K562 (cell line): ENCODE results near the gene GPR68. TPM values are rescaled to one million over a fixed set of nuclear protein-coding genes. Genes with fewer than 3 reads are reported as not detected.

Experiments used
- ATAC-seq: fragments of 200-7000 bp; cut with Tn5 transposase; 3 replicates; pipeline ENCODE4 v1.9.1; 2020; ENCODE audit warnings: moderate library complexity
- BruUV-seq: library from RNA; stranded (reverse); fragments of 400-500 nt; replicated peaks from 2 replicates; lab custom pipeline; 2021; lab: Mats Ljungman, UMichigan
- CTCF ChIA-PET: fragments of 300-600 bp; formaldehyde crosslinking; extraction: SDS; loops from one replicate; lab custom pipeline; 2021; ENCODE audit warnings: low intra/inter-chr PET ratio; lab: Yijun Ruan, JAX
- POLR2A ChIA-PET: fragments of 300-600, 350-650 bp; sonication (Branson Sonifier 250); formaldehyde crosslinking; extraction: SDS; loops from one replicate; lab custom pipeline; 2021; ENCODE audit warnings: antibody characterized with exemption, inconsistent platforms; lab: Yijun Ruan, JAX
- DNase-seq, 4 experiments: peaks; one replicate each; pipeline versions ENCODE4 v3.0.0 to v3.0.0-alpha.2; 2011 to 2018; ENCODE audit warnings: low spot score in 3 of 4, mixed read lengths in 3 of 4; ENCODE audit errors: extremely low read depth in 1 of 4
- FAIRE-seq: peaks from 2 replicates; lab custom pipeline; 2011; peaks lifted over from hg19 to GRCh38; lab: Jason Lieb, UNC
- H2AFZ ChIP-seq: 2 replicates; pipeline ENCODE4 v1.6.0; 2011; ENCODE audit warnings: low read depth, low read length, control low read depth, inconsistent platforms
- H3K27ac ChIP-seq: fragments of 200-600 bp; 3 replicates; pipeline ENCODE4 v1.8.0; 2011; ENCODE audit warnings: low read depth, mild to moderate bottlenecking, control low read depth, inconsistent platforms, low read length, moderate library complexity, mixed read lengths; ENCODE audit errors: extremely low read depth
- H3K27me3 ChIP-seq, 2 experiments: fragments of 300-600 bp in 1 of 2; 2 replicates in 1 of 2; 3 replicates in 1 of 2; pipeline versions ENCODE4 v1.6.0 to v1.8.0; 2011; ENCODE audit warnings: inconsistent platforms in 2 of 2, low read length in 2 of 2, mild to moderate bottlenecking in 1 of 2, mixed read lengths in 1 of 2, moderate library complexity in 1 of 2; ENCODE audit not compliant: control insufficient read depth in 2 of 2, insufficient read depth in 2 of 2
- H3K36me3 ChIP-seq: fragments of 300-600 bp; 3 replicates; pipeline ENCODE4 v1.8.0; 2011; ENCODE audit warnings: mild to moderate bottlenecking, low read length, inconsistent platforms; ENCODE audit not compliant: control insufficient read depth, insufficient read depth
- H3K4me1 ChIP-seq, 2 experiments: fragments of 200-600 bp in 1 of 2; replicated peaks in 1 of 2; 2 replicates in 1 of 2; 3 replicates in 1 of 2; pipeline versions ENCODE4 v1.5.1 to v1.8.0; 2011; ENCODE audit warnings: inconsistent platforms in 2 of 2, low read length in 2 of 2, mild to moderate bottlenecking in 1 of 2, mixed read lengths in 1 of 2, moderate library complexity in 1 of 2; ENCODE audit not compliant: control insufficient read depth in 2 of 2, insufficient read depth in 2 of 2
- H3K4me2 ChIP-seq: 2 replicates; pipeline ENCODE4 v1.6.1; 2011; ENCODE audit warnings: low read length, control low read depth, inconsistent platforms, mixed read lengths; ENCODE audit not compliant: insufficient read depth
- H3K4me3 ChIP-seq: fragments of 200-600 bp; sonication (generic), shearing (Covaris generic); 2 replicates; pipeline ENCODE4 v1.5.1; 2016; ENCODE audit warnings: control low read depth, inconsistent platforms
- H3K79me2 ChIP-seq: fragments of 200-600 bp; 3 replicates; pipeline ENCODE4 v1.8.0; 2011; ENCODE audit warnings: low read length, inconsistent platforms; ENCODE audit not compliant: control insufficient read depth, insufficient read depth
- H3K9ac ChIP-seq, 2 experiments: 2 replicates each; pipeline versions ENCODE4 v1.6.0 to v1.6.1; 2011; ENCODE audit warnings: low read depth in 2 of 2, low read length in 2 of 2, control low read depth in 1 of 2, inconsistent platforms in 1 of 2, mild to moderate bottlenecking in 1 of 2, mixed read lengths in 1 of 2; ENCODE audit not compliant: insufficient read depth in 1 of 2
- H3K9me1 ChIP-seq: one replicate; pipeline ENCODE4 v1.6.0; 2011; ENCODE audit warnings: inconsistent platforms, mild to moderate bottlenecking, low read length, moderate library complexity; ENCODE audit not compliant: control insufficient read depth, insufficient read depth
- H3K9me3 ChIP-seq: replicated peaks from 2 replicates; pipeline ENCODE4 v1.5.1; 2011; ENCODE audit warnings: low read depth, low read length, inconsistent platforms; ENCODE audit not compliant: control insufficient read depth, insufficient read depth
- H4K20me1 ChIP-seq: replicated peaks from 2 replicates; pipeline ENCODE4 v1.6.1; 2011; ENCODE audit warnings: low read length, inconsistent platforms, mixed read lengths; ENCODE audit not compliant: control insufficient read depth, insufficient read depth
- CXXC5 ChIP-seq: fragments of 250-450 bp; sonication (Bioruptor Pico); IDR thresholded peaks from 2 replicates; pipeline ENCODE4 v1.8.0; 2022; ENCODE audit warnings: inconsistent platforms, mild to moderate bottlenecking, moderate library complexity
- ESRRA ChIP-seq: fragments of 450-650 bp; IDR thresholded peaks from 2 replicates; pipeline ENCODE4 v1.6.1; 2014; ENCODE audit warnings: low read depth, mild to moderate bottlenecking, moderate library complexity, borderline replicate concordance
- MEF2D ChIP-seq: conservative IDR thresholded peaks from 2 replicates; pipeline ENCODE4 v1.6.1; 2016; ENCODE audit warnings: low read depth, missing genetic modification characterization, missing compliant biosample characterization
- RFX1 ChIP-seq: fragments of 450-650 bp; IDR thresholded peaks from 2 replicates; pipeline ENCODE4 v1.6.1; 2016; ENCODE audit warnings: mild to moderate bottlenecking, moderate library complexity
- RNF2 ChIP-seq: sonication (generic); IDR thresholded peaks from 2 replicates; pipeline ENCODE4 v1.6.1; 2016
- SP1 ChIP-seq: sonication (generic); formaldehyde crosslinking; IDR thresholded peaks from 2 replicates; pipeline ENCODE4 v1.8.1; 2022; ENCODE audit warnings: mild to moderate bottlenecking, missing genetic modification reagents
- WGBS: fragments of 100-300 bp; shearing (Covaris generic); methylation state at CpG from one replicate; pipeline ENCODE4 v1.1.6; 2016; ENCODE audit warnings: low coverage, mixed read lengths; ENCODE audit not compliant: insufficient coverage; ENCODE audit errors: missing lambda C conversion rate; 5-methylcytosine and 5-hydroxymethylcytosine counted together
- in situ Hi-C: fragments of 300-500 bp; cut with MboI; formaldehyde crosslinking; loops from 4 replicates; pipeline ENCODE4 v1.15.0; 2018; ENCODE audit warnings: inconsistent platforms, mixed read lengths
- intact Hi-C: fragments of 100-400 bp; cut with micrococcal nuclease; formaldehyde crosslinking; loops from 2 replicates; pipeline ENCODE4 v1.14.2; 2022
- polyA plus RNA-seq, 8 experiments: library from polyadenylated mRNA; depleted of rRNA in 4 of 8; stranded (reverse) in 5 of 8; unstranded in 3 of 8; fragments of >200 nt; fragmentation: Nextera tagmentation in 2 of 8; fragmentation: Illumina TruSeq in 1 of 8; extraction: Ambion mirVana in 2 of 8; extraction: Trizol in 1 of 8; gene quantifications; 2 replicates each; pipeline versions ENCODE4 v1.2.1 to v1.2.3, GENCODE V29; 2011 to 2014; ENCODE audit warnings: inconsistent platforms in 1 of 8, missing spikeins in 1 of 8
- total RNA-seq, 7 experiments: library from RNA; depleted of rRNA in 6 of 7; stranded (reverse); fragments of >200 nt in 6 of 7; fragmentation: Illumina TruSeq in 2 of 7; extraction: Trizol in 2 of 7; gene quantifications; 2 replicates each; pipeline versions ENCODE4 v1.2.1 to v1.2.3, GENCODE V29; 2011 to 2021; ENCODE audit warnings: low replicate concordance in 1 of 7
- TF ChIP-seq, protein P1 (sequence below): fragments of 250-450 bp; sonication (Bioruptor Pico); IDR thresholded peaks from 2 replicates; pipeline ENCODE4 v1.4.0; 2020; ENCODE audit warnings: mild to moderate bottlenecking

GPR68 gene
- total and polyA plus RNA-seq, 9 of the 15 experiments (the other 6 are each of a cell fraction or from before 2014, with no cell fraction given) = 0.41 to 9.4 (median 3.7) TPM

DNA sequence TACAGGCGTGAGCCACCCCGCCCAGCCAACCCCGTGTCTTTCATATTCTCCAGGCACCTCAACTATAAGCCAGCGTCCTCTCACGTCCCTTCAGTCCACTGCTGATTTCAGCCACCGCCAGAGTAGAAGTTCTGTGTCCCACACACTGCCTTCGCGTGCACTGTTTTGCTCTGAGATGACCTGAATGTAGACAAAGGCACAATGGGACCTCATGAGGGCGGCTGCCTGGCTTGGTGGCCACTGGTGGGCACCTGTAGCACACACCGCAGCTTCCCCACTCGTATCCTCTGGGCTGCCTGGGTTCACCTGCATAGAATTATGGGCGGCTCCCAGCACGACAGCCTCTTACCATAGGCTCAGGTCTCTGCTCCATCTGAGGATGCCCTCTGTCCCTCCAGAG lies 57.2 kb downstream of the GPR68 start (continued):
- TF ChIP-seq RNF2 (no peak), SP1 (no peak)

DNA sequence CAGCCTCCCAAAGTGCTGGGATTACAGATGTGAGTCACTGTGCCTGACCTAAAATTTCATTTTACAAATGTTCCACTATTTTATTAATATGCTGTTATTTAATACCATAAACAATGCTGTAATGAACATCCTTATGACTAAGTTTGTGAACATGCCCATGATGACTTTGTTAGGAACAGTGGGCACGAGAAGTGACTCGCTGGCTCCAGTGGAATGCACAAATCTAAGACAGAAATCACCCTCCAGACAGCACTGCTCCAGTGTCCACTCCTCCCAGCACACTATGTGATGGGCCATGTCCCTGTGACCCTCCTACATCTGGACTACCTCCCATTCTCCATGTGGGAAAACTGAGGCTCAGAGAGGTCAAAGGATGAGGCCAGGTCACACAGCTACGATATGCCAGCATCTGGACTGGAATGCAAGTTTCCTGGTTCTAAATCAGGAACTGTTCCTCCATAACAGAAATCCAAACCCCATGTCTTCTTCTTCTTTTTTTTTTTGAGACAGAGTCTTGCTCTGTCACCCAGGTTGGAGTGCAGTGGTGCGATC lies 57.9 kb downstream of the GPR68 start:
- ChIA-PET CTCF (no interaction called here), POLR2A (interaction anchor here (0.6 kb wide), 1 partner anchor 14 kb away, joined by 5 read pairs; no protein-coding TSS in a partner anchor)
- Histone ChIP-seq H2AFZ (no peak overlapping the region), H3K9ac (no peak overlapping the region), H3K36me3 (peaks cover 38% of the 10 kb centered on the region; the same call in 2 of the 3 replicates), H3K4me2 (no peak overlapping the region), H3K27ac (no peak overlapping the region), H3K9me1 (no peaks in the 10 kb centered on the region), H3K4me1 (no peaks in the 10 kb centered on the region; a peak in 1 of 5 replicates), H3K4me3 (no peak overlapping the region), H3K79me2 (no peaks in the 10 kb centered on the region), H3K9me3 (no peaks in the 10 kb centered on the region), H3K27me3 (no peaks in the 10 kb centered on the region), H4K20me1 (no peaks in the 10 kb centered on the region)
- in situ Hi-C loops (no loop called here), intact Hi-C loops (no loop called here)
- DNase-seq (no peak), ATAC-seq (no peak), FAIRE-seq (no peak)
- no TSS peak for BruUV-seq
- WGBS = 93% methylated on average over 3 of the region's 4 CpGs
- TF ChIP-seq ESRRA (peak; percentile 58; the same call in 1 of the 2 replicates), MEF2D (tag) (no peak)

DNA sequence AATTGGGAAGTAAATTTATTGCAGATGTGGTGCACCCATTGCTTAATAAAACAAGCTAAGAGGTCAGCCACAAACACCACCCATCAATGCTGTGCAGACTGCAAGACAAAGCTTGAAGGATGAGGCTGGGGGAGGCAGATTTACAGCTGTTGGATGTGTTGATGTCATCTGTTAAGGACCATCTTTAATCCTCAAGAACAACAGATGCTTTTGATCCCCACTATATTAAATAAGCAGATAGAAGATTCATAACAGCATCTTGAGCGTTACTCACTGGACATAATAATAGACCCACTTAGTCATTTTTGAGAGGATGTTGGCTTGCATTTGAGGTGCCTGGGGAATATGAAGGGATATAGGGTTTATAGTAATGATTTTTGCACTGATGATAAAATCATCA lies 58.8 kb downstream of the GPR68 start:
- no TSS peak for BruUV-seq
- Histone ChIP-seq H3K4me3 (no peak overlapping the region), H4K20me1 (no peaks in the 10 kb centered on the region), H3K9me3 (no peaks in the 10 kb centered on the region), H3K79me2 (no peaks in the 10 kb centered on the region), H3K4me1 (no peaks in the 10 kb centered on the region; a peak in 1 of 5 replicates), H3K27me3 (no peaks in the 10 kb centered on the region), H3K36me3 (peaks cover 40% of the 10 kb centered on the region; the same call in 2 of the 3 replicates), H3K27ac (no peak overlapping the region), H3K9ac (no peak overlapping the region), H3K4me2 (no peak overlapping the region), H3K9me1 (no peaks in the 10 kb centered on the region), H2AFZ (no peak overlapping the region)
- 71% methylated on average over 1 of the region's 1 CpG for WGBS
- TF ChIP-seq, protein P1, sequence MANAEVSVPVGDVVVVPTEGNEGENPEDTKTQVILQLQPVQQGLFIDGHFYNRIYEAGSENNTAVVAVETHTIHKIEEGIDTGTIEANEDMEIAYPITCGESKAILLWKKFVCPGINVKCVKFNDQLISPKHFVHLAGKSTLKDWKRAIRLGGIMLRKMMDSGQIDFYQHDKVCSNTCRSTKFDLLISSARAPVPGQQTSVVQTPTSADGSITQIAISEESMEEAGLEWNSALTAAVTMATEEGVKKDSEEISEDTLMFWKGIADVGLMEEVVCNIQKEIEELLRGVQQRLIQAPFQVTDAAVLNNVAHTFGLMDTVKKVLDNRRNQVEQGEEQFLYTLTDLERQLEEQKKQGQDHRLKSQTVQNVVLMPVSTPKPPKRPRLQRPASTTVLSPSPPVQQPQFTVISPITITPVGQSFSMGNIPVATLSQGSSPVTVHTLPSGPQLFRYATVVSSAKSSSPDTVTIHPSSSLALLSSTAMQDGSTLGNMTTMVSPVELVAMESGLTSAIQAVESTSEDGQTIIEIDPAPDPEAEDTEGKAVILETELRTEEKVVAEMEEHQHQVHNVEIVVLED = no peak
- TF ChIP-seq CXXC5 (no peak), RFX1 (no peak)
- in situ Hi-C loops (no loop called here), intact Hi-C loops (no loop called here)
- CTCF ChIA-PET = no interaction called here
- POLR2A ChIA-PET = no interaction called here
- no peak for ATAC-seq
- DNase-seq = no peak
- no peak for FAIRE-seq
